Activated CD4-positive, alpha-beta T cell treated with anti-CD3 and anti-CD28 coated beads for 36 hours (primary cell): ENCODE measurements around the gene LCN10. TPM values are rescaled to one million over a fixed set of nuclear protein-coding genes. Genes with fewer than 3 reads are reported as not detected.

ENCODE experiments used
- ATAC-seq: fragments of 200-7000 bp; cut with Tn5 transposase; one replicate; pipeline ENCODE4 v1.10.0; 2021; ENCODE audit warnings: mild to moderate bottlenecking, moderate library complexity
- CTCF ChIA-PET: fragments of 350-600 bp; sonication (Branson Sonifier 250); formaldehyde crosslinking; loops from one replicate; lab custom pipeline; 2021; ENCODE audit warnings: antibody characterized with exemption; lab: Charles Lee
- POLR2A ChIA-PET: fragments of 350-600 bp; sonication (Branson Sonifier 250); formaldehyde crosslinking; loops from one replicate; lab custom pipeline; 2021; ENCODE audit warnings: antibody characterized with exemption, inconsistent platforms; lab: Charles Lee
- DNase-seq: peaks from one replicate; pipeline ENCODE4 v3.0.0-alpha.2; 2020
- H3K27ac Mint-ChIP-seq: one replicate; pipeline ENCODE4 v1.8.0; 2021; ENCODE audit warnings: mixed read lengths
- H3K27me3 Mint-ChIP-seq: one replicate; pipeline ENCODE4 v1.8.0; 2021; ENCODE audit warnings: mixed read lengths
- H3K36me3 Mint-ChIP-seq: one replicate; pipeline ENCODE4 v1.8.0; 2021; ENCODE audit warnings: low read depth, mixed read lengths
- H3K4me1 Mint-ChIP-seq: one replicate; pipeline ENCODE4 v1.8.0; 2021; ENCODE audit warnings: mixed read lengths
- H3K4me3 Mint-ChIP-seq: one replicate; pipeline ENCODE4 v1.8.0; 2021; ENCODE audit warnings: mild to moderate bottlenecking, moderate library complexity, mixed read lengths
- H3K9me3 Mint-ChIP-seq: one replicate; pipeline ENCODE4 v1.8.0; 2021; ENCODE audit warnings: low read depth, mixed read lengths
- intact Hi-C, 2 experiments: fragments of 100-400 bp; cut with DNase I in 1 of 2; cut with micrococcal nuclease in 1 of 2; formaldehyde crosslinking; loops; one replicate each; pipeline versions ENCODE4 v1.14.2 to v1.15.1; 2022 to 2024; cut with DNase I, micrococcal nuclease
- total RNA-seq, 2 experiments: library from RNA; stranded (reverse); gene quantifications; one replicate each; pipeline ENCODE4 v1.2.3, GENCODE V29; 2021

Gene LCN10
- total RNA-seq, 2 experiments from 2014 or later: 0.71 to 1.2 TPM

- DNase-seq (no peak), ATAC-seq (no peak)
- intact Hi-C loops: loop anchor here in 1 of 2 experiments (5.0 kb wide), 1 partner anchor 57 kb away; no protein-coding TSS in a partner anchor
- Mint-ChIP-seq H3K27ac (no peak overlapping the region), H3K27me3 (no peaks in the 10 kb centered on the region), H3K4me3 (no peak overlapping the region), H3K36me3 (peaks cover 46% of the 10 kb centered on the region), H3K4me1 (peaks cover 28% of the 10 kb centered on the region), H3K9me3 (no peaks in the 10 kb centered on the region)
- CTCF ChIA-PET: interaction anchor here (0.6 to 0.9 kb wide), 2 partner anchors 240 to 247 kb away, joined by 3 to 4 read pairs; no protein-coding TSS in a partner anchor
- POLR2A ChIA-PET: no interaction called here
Measured at GRCh38 chr9:136724772-136725171, 18.0 kb downstream of the LCN10 start.

- Mint-ChIP-seq H3K4me1 (peaks cover 24% of the 10 kb centered on the region), H3K27me3 (no peaks in the 10 kb centered on the region), H3K4me3 (no peak overlapping the region), H3K36me3 (peaks cover 46% of the 10 kb centered on the region), H3K27ac (no peak overlapping the region), H3K9me3 (no peaks in the 10 kb centered on the region)
- ATAC-seq: no peak
- intact Hi-C loops: no loop called here
- no peak for DNase-seq
- ChIA-PET POLR2A (no interaction called here), CTCF (no interaction called here)
Measured at GRCh38 chr9:136723989-136724388, 18.8 kb downstream of the LCN10 start.

- Mint-ChIP-seq H3K27me3 (no peaks in the 10 kb centered on the region), H3K27ac (no peak overlapping the region), H3K4me3 (no peak overlapping the region), H3K4me1 (peaks cover 24% of the 10 kb centered on the region), H3K9me3 (no peaks in the 10 kb centered on the region), H3K36me3 (peaks cover 46% of the 10 kb centered on the region)
- DNase-seq: no peak
- no peak for ATAC-seq
- CTCF ChIA-PET: no interaction called here
- intact Hi-C loops: no loop called here
- POLR2A ChIA-PET: no interaction called here
Measured at GRCh38 chr9:136723362-136723976, 19.3 kb downstream of the LCN10 start.

GRCh38 chr9:136722969-136723356 lies 19.8 kb downstream of the LCN10 start:
- ChIA-PET CTCF (no interaction called here), POLR2A (interaction anchor here (0.5 kb wide), 1 partner anchor 297 kb away, joined by 6 read pairs; no protein-coding TSS in a partner anchor)
- Mint-ChIP-seq H3K4me1 (peaks cover 24% of the 10 kb centered on the region), H3K27me3 (no peaks in the 10 kb centered on the region), H3K9me3 (no peaks in the 10 kb centered on the region), H3K27ac (no peak overlapping the region), H3K4me3 (no peak overlapping the region), H3K36me3 (peaks cover 46% of the 10 kb centered on the region)
- intact Hi-C loops: no loop called here
- no peak for ATAC-seq
- DNase-seq: no peak

GRCh38 chr9:136722093-136722968 lies 20.4 kb downstream of the LCN10 start:
- ATAC-seq (no peak), DNase-seq (no peak)
- Mint-ChIP-seq H3K9me3 (no peaks in the 10 kb centered on the region), H3K4me1 (peaks cover 24% of the 10 kb centered on the region), H3K4me3 (no peak overlapping the region), H3K27ac (no peak overlapping the region), H3K36me3 (peaks cover 43% of the 10 kb centered on the region), H3K27me3 (no peaks in the 10 kb centered on the region)
- CTCF ChIA-PET: no interaction called here
- intact Hi-C loops: no loop called here
- POLR2A ChIA-PET: interaction anchor here (0.5 kb wide), 1 partner anchor 296 kb away, joined by 6 read pairs; no protein-coding TSS in a partner anchor

GRCh38 chr9:136721339-136722092 lies 21.2 kb downstream of the LCN10 start:
- ChIA-PET CTCF (no interaction called here), POLR2A (no interaction called here)
- peaks cover 36% of the 10 kb centered on the region for H3K36me3 Mint-ChIP-seq
- ATAC-seq (no peak), DNase-seq (peak; percentile 28)
- peaks cover 20% of the 10 kb centered on the region for H3K4me1 Mint-ChIP-seq
- no peaks in the 10 kb centered on the region for H3K27me3 Mint-ChIP-seq
- H3K27ac Mint-ChIP-seq: no peak overlapping the region
- no peak overlapping the region for H3K4me3 Mint-ChIP-seq
- intact Hi-C loops: no loop called here
- no peaks in the 10 kb centered on the region for H3K9me3 Mint-ChIP-seq

GRCh38 chr9:136720898-136721338 lies 21.8 kb downstream of the LCN10 start:
- H3K4me3 Mint-ChIP-seq: no peak overlapping the region
- POLR2A ChIA-PET: no interaction called here

GRCh38 chr9:136720251-136720897 lies 22.4 kb downstream of the LCN10 start:
- CTCF ChIA-PET: no interaction called here
- peaks cover 8% of the 10 kb centered on the region for H3K4me1 Mint-ChIP-seq
- H3K4me3 Mint-ChIP-seq: no peak overlapping the region
- H3K27me3 Mint-ChIP-seq: peaks cover 4% of the 10 kb centered on the region
- no peak for ATAC-seq
- no peaks in the 10 kb centered on the region for H3K9me3 Mint-ChIP-seq
- no peak overlapping the region for H3K27ac Mint-ChIP-seq
- peaks cover 24% of the 10 kb centered on the region for H3K36me3 Mint-ChIP-seq
- no peak for DNase-seq
- POLR2A ChIA-PET: no interaction called here
- intact Hi-C loops: no loop called here

More at GRCh38 chr9:136720898-136721338, 21.8 kb downstream of the LCN10 start:
- CTCF ChIA-PET: no interaction called here
- Mint-ChIP-seq H3K4me1 (peaks cover 14% of the 10 kb centered on the region), H3K27me3 (peaks cover under 1% of the 10 kb centered on the region), H3K9me3 (no peaks in the 10 kb centered on the region), H3K36me3 (peaks cover 30% of the 10 kb centered on the region), H3K27ac (no peak overlapping the region)
- DNase-seq (no peak), ATAC-seq (no peak)
- intact Hi-C loops: no loop called here

- DNase-seq: no peak
- Mint-ChIP-seq H3K9me3 (no peaks in the 10 kb centered on the region), H3K27me3 (peaks cover 5% of the 10 kb centered on the region), H3K4me3 (no peak overlapping the region), H3K36me3 (peaks cover 17% of the 10 kb centered on the region), H3K4me1 (peaks cover 4% of the 10 kb centered on the region), H3K27ac (no peak overlapping the region)
- ChIA-PET POLR2A (interaction anchor here (0.8 kb wide), 1 partner anchor 9 kb away, joined by 3 read pairs; no protein-coding TSS in a partner anchor), CTCF (interaction anchor here (0.6 to 0.7 kb wide), 2 partner anchors 67 to 382 kb away, joined by 3 to 4 read pairs; no protein-coding TSS in a partner anchor)
- ATAC-seq: peak; percentile 8
- intact Hi-C loops: no loop called here
Measured at GRCh38 chr9:136719195-136719880, 23.4 kb downstream of the LCN10 start.

- Mint-ChIP-seq H3K4me1 (no peaks in the 10 kb centered on the region), H3K9me3 (no peaks in the 10 kb centered on the region), H3K4me3 (no peak overlapping the region), H3K36me3 (peaks cover 9% of the 10 kb centered on the region), H3K27me3 (peaks cover 11% of the 10 kb centered on the region), H3K27ac (no peak overlapping the region)
- POLR2A ChIA-PET: no interaction called here
- CTCF ChIA-PET: interaction anchor here (0.7 to 1.2 kb wide), 2 partner anchors 47 to 383 kb away, joined by 4 to 5 read pairs; no protein-coding TSS in a partner anchor
- intact Hi-C loops: no loop called here
- ATAC-seq (no peak), DNase-seq (no peak)
Measured at GRCh38 chr9:136718345-136719194, 24.2 kb downstream of the LCN10 start.
